ENCODE measurements around the gene KCND1.

DNA sequence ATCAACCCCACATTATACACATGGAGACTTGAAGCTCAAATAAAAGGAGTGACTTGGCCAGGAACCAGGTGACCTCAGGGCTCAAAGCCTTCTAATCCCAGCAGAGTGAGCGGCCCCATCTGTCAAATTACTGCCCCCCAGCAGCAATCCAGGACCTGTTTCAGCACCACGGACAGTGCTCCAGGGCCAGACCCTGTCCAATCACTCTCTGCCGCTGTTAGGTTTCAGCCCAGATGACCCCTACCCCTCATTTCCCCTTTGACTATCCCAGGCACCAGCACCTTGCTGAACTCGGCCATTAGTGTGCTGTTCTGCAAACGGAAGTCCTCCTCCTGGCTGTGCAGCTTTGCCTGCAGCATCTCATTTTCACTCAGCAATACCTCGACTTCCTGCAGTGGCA lies 25.3 kb upstream of the KCND1 start:
- TF ChIP-seq, protein P1, sequence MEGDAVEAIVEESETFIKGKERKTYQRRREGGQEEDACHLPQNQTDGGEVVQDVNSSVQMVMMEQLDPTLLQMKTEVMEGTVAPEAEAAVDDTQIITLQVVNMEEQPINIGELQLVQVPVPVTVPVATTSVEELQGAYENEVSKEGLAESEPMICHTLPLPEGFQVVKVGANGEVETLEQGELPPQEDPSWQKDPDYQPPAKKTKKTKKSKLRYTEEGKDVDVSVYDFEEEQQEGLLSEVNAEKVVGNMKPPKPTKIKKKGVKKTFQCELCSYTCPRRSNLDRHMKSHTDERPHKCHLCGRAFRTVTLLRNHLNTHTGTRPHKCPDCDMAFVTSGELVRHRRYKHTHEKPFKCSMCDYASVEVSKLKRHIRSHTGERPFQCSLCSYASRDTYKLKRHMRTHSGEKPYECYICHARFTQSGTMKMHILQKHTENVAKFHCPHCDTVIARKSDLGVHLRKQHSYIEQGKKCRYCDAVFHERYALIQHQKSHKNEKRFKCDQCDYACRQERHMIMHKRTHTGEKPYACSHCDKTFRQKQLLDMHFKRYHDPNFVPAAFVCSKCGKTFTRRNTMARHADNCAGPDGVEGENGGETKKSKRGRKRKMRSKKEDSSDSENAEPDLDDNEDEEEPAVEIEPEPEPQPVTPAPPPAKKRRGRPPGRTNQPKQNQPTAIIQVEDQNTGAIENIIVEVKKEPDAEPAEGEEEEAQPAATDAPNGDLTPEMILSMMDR (IDR thresholded peaks at IDR 0.05) = no peak
- no peak for TF ChIP-seq POLR2A (IDR thresholded peaks at IDR 0.05)
- no peak for TF ChIP-seq EP300 (IDR thresholded peaks at IDR 0.05)

All from tibial nerve (tissue), 4 donors.